HL-60 (cell line): ENCODE data around the gene SYCE3.

Experiments used
- GABPA ChIP-seq: IDR thresholded peaks from 2 replicates; pipeline ENCODE4 v1.6.1; 2012; ENCODE audit warnings: low read depth
- POLR2AphosphoS5 ChIP-seq: IDR thresholded peaks from 2 replicates; pipeline ENCODE4 v1.6.1; 2012; ENCODE audit warnings: low read depth
- REST ChIP-seq: IDR thresholded peaks from 2 replicates; pipeline ENCODE4 v1.6.1; 2012; ENCODE audit warnings: low read depth; ENCODE audit not compliant: insufficient replicate concordance
- TF ChIP-seq, protein P1 (sequence below): IDR thresholded peaks from one replicate; pipeline ENCODE4 v1.5.1; 2011; ENCODE audit warnings: low read length, control low read depth, inconsistent platforms; ENCODE audit not compliant: insufficient read depth

GRCh38 chr22:50535113-50535512 lies 27.6 kb downstream of the SYCE3 start:
- no peak for TF ChIP-seq POLR2AphosphoS5
- TF ChIP-seq, protein P1, sequence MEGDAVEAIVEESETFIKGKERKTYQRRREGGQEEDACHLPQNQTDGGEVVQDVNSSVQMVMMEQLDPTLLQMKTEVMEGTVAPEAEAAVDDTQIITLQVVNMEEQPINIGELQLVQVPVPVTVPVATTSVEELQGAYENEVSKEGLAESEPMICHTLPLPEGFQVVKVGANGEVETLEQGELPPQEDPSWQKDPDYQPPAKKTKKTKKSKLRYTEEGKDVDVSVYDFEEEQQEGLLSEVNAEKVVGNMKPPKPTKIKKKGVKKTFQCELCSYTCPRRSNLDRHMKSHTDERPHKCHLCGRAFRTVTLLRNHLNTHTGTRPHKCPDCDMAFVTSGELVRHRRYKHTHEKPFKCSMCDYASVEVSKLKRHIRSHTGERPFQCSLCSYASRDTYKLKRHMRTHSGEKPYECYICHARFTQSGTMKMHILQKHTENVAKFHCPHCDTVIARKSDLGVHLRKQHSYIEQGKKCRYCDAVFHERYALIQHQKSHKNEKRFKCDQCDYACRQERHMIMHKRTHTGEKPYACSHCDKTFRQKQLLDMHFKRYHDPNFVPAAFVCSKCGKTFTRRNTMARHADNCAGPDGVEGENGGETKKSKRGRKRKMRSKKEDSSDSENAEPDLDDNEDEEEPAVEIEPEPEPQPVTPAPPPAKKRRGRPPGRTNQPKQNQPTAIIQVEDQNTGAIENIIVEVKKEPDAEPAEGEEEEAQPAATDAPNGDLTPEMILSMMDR, result no peak
- no peak for TF ChIP-seq REST
- TF ChIP-seq GABPA, result no peak
